ENCODE results near the gene CRYBB2. TPM values are rescaled to one million over a fixed set of nuclear protein-coding genes. Genes with fewer than 3 reads are reported as not detected.
"Not testable (repeated sequence)": the region's sequence is repeated elsewhere in the genome, so short reads cannot be mapped to it uniquely, and the experiment has no call there.

The CRYBB2 gene
- total RNA-seq, 1 experiment from 2014 or later, result not detected

GRCh38 chr22:25232301-25232700 lies 12.9 kb downstream of the CRYBB2 start:
- Histone ChIP-seq H3K27me3 (ENCODE audit: insufficient read depth, low read length) (no peaks in the 10 kb centered on the region), H3K4ac (ENCODE audit: low read depth, low read length) (no peak overlapping the region), H3K27ac (ENCODE audit: insufficient read length, low read depth, low read length) (no peak overlapping the region), H3K9me3 (ENCODE audit: control insufficient read depth, low read depth, low read length) (no peaks in the 10 kb centered on the region), H4K5ac (ENCODE audit: insufficient read length, low read depth, low read length) (no peak overlapping the region), H3K18ac (ENCODE audit: insufficient read length, low read depth, low read length) (no peak overlapping the region), H3K79me1 (ENCODE audit: insufficient read depth, low read depth, low read length, poor library complexity, severe bottlenecking) (no peaks in the 10 kb centered on the region), H3K9ac (ENCODE audit: extremely low read depth, insufficient read length, low read length) (no peak overlapping the region), H3K23me2 (ENCODE audit: insufficient read length, low read depth, low read length, poor library complexity, severe bottlenecking) (no peaks in the 10 kb centered on the region), H3T11ph (ENCODE audit: low read length) (no peak overlapping the region), H2AFZ (ENCODE audit: low read length) (no peak overlapping the region), H3K4me2 (ENCODE audit: insufficient read depth, insufficient read length, low read length) (no peak overlapping the region), H3K56ac (ENCODE audit: insufficient read length, low read depth, low read length) (no peak overlapping the region), H2BK20ac (ENCODE audit: low read depth, low read length, poor library complexity, severe bottlenecking) (no peak overlapping the region), H4K91ac (ENCODE audit: insufficient read length, low read depth, low read length) (no peak overlapping the region), H2BK15ac (ENCODE audit: low read depth, low read length) (no peak overlapping the region), H2AK5ac (ENCODE audit: insufficient read length, low read length) (no peak overlapping the region), H2BK120ac (ENCODE audit: low read depth, low read length, poor library complexity, severe bottlenecking) (no peak overlapping the region), H3K14ac (ENCODE audit: insufficient read depth, low read length) (no peak overlapping the region), H4K8ac (replicated peaks; ENCODE audit: insufficient read length, low read depth, low read length) (no peak overlapping the region), H3K4me1 (ENCODE audit: insufficient read depth, low read length) (no peaks in the 10 kb centered on the region), H3K79me2 (ENCODE audit: insufficient read depth, low read length) (no peaks in the 10 kb centered on the region), H3K23ac (ENCODE audit: insufficient read length, low read depth, low read length) (no peak overlapping the region), H2BK12ac (ENCODE audit: insufficient read length, low read depth, low read length) (no peak overlapping the region), H2BK5ac (ENCODE audit: insufficient read length, low read length) (no peak overlapping the region), H4K20me1 (ENCODE audit: control insufficient read depth, insufficient read depth, insufficient read length) (no peaks in the 10 kb centered on the region)
- WGBS (ENCODE audit: extremely low coverage, insufficient read length, low lambda C conversion rate), result no CpG with 5 or more reads among the region's 5 CpGs
- TF ChIP-seq, protein P1, sequence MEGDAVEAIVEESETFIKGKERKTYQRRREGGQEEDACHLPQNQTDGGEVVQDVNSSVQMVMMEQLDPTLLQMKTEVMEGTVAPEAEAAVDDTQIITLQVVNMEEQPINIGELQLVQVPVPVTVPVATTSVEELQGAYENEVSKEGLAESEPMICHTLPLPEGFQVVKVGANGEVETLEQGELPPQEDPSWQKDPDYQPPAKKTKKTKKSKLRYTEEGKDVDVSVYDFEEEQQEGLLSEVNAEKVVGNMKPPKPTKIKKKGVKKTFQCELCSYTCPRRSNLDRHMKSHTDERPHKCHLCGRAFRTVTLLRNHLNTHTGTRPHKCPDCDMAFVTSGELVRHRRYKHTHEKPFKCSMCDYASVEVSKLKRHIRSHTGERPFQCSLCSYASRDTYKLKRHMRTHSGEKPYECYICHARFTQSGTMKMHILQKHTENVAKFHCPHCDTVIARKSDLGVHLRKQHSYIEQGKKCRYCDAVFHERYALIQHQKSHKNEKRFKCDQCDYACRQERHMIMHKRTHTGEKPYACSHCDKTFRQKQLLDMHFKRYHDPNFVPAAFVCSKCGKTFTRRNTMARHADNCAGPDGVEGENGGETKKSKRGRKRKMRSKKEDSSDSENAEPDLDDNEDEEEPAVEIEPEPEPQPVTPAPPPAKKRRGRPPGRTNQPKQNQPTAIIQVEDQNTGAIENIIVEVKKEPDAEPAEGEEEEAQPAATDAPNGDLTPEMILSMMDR (conservative IDR thresholded peaks at IDR 0.05), result no peak
- Mint-ChIP-seq H3K4me1 (peaks cover 0 to 3% of the 10 kb centered on the region in 2 experiments; a peak in 2 of 4 replicates), H3K9me3 (no peaks in the 10 kb centered on the region; a peak in 1 of 5 replicates), H3K27me3 (ENCODE audit: low read depth) (peaks cover 19% of the 10 kb centered on the region), H3K4me3 (no peak overlapping the region), H3K27ac (no peak overlapping the region; a peak in 1 of 7 replicates), H3K36me3 (ENCODE audit: insufficient read depth in 1 of 3, low read depth in 3 of 3) (no peaks in the 10 kb centered on the region)
- DNase-seq, result no peak

DNA sequence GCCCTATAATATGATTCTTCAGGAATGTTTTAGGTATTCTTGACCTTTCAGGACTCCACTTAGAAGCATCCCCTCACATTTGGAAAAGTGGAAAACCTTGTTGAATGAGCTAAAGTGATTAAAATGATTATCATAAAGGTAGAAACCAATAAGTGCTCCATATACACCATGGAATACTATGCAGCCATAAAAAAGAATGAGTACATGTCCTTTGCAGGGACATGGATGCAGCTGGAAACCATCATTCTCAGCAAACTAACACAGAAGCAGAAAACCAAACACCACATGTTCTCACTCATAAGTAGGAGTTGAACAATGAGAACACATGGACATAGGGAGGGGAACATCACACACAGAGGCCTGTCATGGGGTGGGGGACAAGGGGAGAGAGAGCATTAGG lies 14.3 kb downstream of the CRYBB2 start:
- H3K4me3 Mint-ChIP-seq; H3K27me3 ChIP-seq (ENCODE audit: insufficient read depth, low read length); H3K9me3 ChIP-seq (ENCODE audit: control insufficient read depth, low read depth, low read length); H3K79me1 ChIP-seq (ENCODE audit: insufficient read depth, low read depth, low read length, poor library complexity, severe bottlenecking); H3K9ac ChIP-seq (ENCODE audit: extremely low read depth, insufficient read length, low read length); H3K27ac ChIP-seq (ENCODE audit: insufficient read length, low read depth, low read length); H4K5ac ChIP-seq (ENCODE audit: insufficient read length, low read depth, low read length); H3K23ac ChIP-seq (ENCODE audit: insufficient read length, low read depth, low read length); H3K4ac ChIP-seq (ENCODE audit: low read depth, low read length); DNase-seq; H2AK5ac ChIP-seq (ENCODE audit: insufficient read length, low read length); H3T11ph ChIP-seq (ENCODE audit: low read length); H3K36me3 Mint-ChIP-seq (ENCODE audit: insufficient read depth in 1 of 3, low read depth in 3 of 3); H3K14ac ChIP-seq (ENCODE audit: insufficient read depth, low read length); H4K91ac ChIP-seq (ENCODE audit: insufficient read length, low read depth, low read length); H3K9me3 Mint-ChIP-seq; H4K20me1 ChIP-seq (ENCODE audit: control insufficient read depth, insufficient read depth, insufficient read length); H4K8ac ChIP-seq (replicated peaks; ENCODE audit: insufficient read length, low read depth, low read length); H3K18ac ChIP-seq (ENCODE audit: insufficient read length, low read depth, low read length); H3K27ac Mint-ChIP-seq; H2BK12ac ChIP-seq (ENCODE audit: insufficient read length, low read depth, low read length); H2BK15ac ChIP-seq (ENCODE audit: low read depth, low read length); H2BK5ac ChIP-seq (ENCODE audit: insufficient read length, low read length); H2BK20ac ChIP-seq (ENCODE audit: low read depth, low read length, poor library complexity, severe bottlenecking); H3K56ac ChIP-seq (ENCODE audit: insufficient read length, low read depth, low read length); H2BK120ac ChIP-seq (ENCODE audit: low read depth, low read length, poor library complexity, severe bottlenecking); H3K79me2 ChIP-seq (ENCODE audit: insufficient read depth, low read length); H3K4me1 ChIP-seq (ENCODE audit: insufficient read depth, low read length); H2AFZ ChIP-seq (ENCODE audit: low read length); H3K4me2 ChIP-seq (ENCODE audit: insufficient read depth, insufficient read length, low read length); H3K23me2 ChIP-seq (ENCODE audit: insufficient read length, low read depth, low read length, poor library complexity, severe bottlenecking); H3K4me1 Mint-ChIP-seq: not testable (repeated sequence)
- peaks cover 23% of the 10 kb centered on the region for H3K27me3 Mint-ChIP-seq (ENCODE audit: low read depth)

Measured in H9 (cell line).